Keratinocyte (primary cell): ENCODE measurements around the gene AP5Z1.

Experiments used
- CTCF ChIP-seq, 3 experiments: IDR thresholded peaks in 1 of 3; conservative IDR thresholded peaks in 1 of 3; optimal IDR thresholded peaks in 1 of 3; 2 replicates in 2 of 3; 3 replicates in 1 of 3; pipeline versions ENCODE3 to v1.5.1; 2011; ENCODE audit warnings: low read length in 3 of 3, mild to moderate bottlenecking in 3 of 3, moderate library complexity in 2 of 3, control low read depth in 1 of 3, inconsistent platforms in 1 of 3; ENCODE audit not compliant: insufficient read depth in 2 of 3; ENCODE audit errors: extremely low read depth in 1 of 3
- EZH2 ChIP-seq: IDR thresholded peaks from one replicate; pipeline ENCODE4 v1.6.1; 2012; ENCODE audit warnings: inconsistent platforms, mild to moderate bottlenecking, low read length, moderate library complexity

GRCh38 chr7:4731803-4732202, 43.6 kb upstream of the AP5Z1 start:
- TF ChIP-seq CTCF (optimal IDR thresholded peaks at IDR 0.05 in 1 of 3, IDR thresholded peaks at IDR 0.05 in 1 of 3, conservative IDR thresholded peaks at IDR 0.05 in 1 of 3; ENCODE audit: extremely low read depth in 1 of 3, insufficient read depth in 2 of 3, low read length in 3 of 3): no peak
- no peak for TF ChIP-seq EZH2
